Measurements from ENCODE around the gene HNRNPA3. TPM values are rescaled to one million over a fixed set of nuclear protein-coding genes. Genes with fewer than 3 reads are reported as not detected.

HNRNPA3 gene
- 97.7 and 164 TPM in 2 replicates for total RNA-seq (2016; rRNA removed; fragmentation: Illumina TruSeq; extraction: Trizol)
- total RNA-seq (2016; cell fraction: cytosol; rRNA removed; fragmentation: Illumina TruSeq; extraction: Trizol; ENCODE audit: low read depth): 14.2 and 15.3 TPM in 2 replicates
- 105 and 171 TPM in 2 replicates for total RNA-seq (2016; cell fraction: insoluble cytoplasmic fraction; rRNA removed; fragmentation: Illumina TruSeq; extraction: Trizol)
- total RNA-seq (2016; cell fraction: membrane; rRNA removed; fragmentation: Illumina TruSeq; extraction: Trizol): 84.7 and 87.9 TPM in 2 replicates
- total RNA-seq (2016; cell fraction: nucleus; rRNA removed; fragmentation: Illumina TruSeq; extraction: Trizol): 152 and 163 TPM in 2 replicates
- polyA plus RNA-seq (2011; rRNA removed): 52.3 and 73.3 TPM in 2 replicates
- polyA plus RNA-seq (2011; cell fraction: cytosol; rRNA removed): 28.9 and 35.7 TPM in 2 replicates
- 80.5 and 102 TPM in 2 replicates for polyA plus RNA-seq (2011; cell fraction: nucleus; rRNA removed)
- polyA plus RNA-seq (2012): 166 and 486 TPM in 2 replicates
- polyA plus RNA-seq (2016; cell fraction: cytosol; fragmentation: Illumina TruSeq; extraction: Trizol; ENCODE audit: low read depth): 36.5 and 45.0 TPM in 2 replicates
- polyA plus RNA-seq (2016; cell fraction: insoluble cytoplasmic fraction; fragmentation: Illumina TruSeq; extraction: Trizol; ENCODE audit: low read depth): 1,088 and 1,120 TPM in 2 replicates
- polyA plus RNA-seq (2016; cell fraction: membrane; fragmentation: Illumina TruSeq; extraction: Trizol; ENCODE audit: low read depth): 139 and 151 TPM in 2 replicates
- 525 and 575 TPM in 2 replicates for polyA plus RNA-seq (2016; cell fraction: nucleus; fragmentation: Illumina TruSeq; extraction: Trizol; ENCODE audit: insufficient read depth, low read depth)
- polyA minus RNA-seq (2011; rRNA and poly(A)+ RNA removed; ENCODE audit: low replicate concordance): 11.2 and 12.3 TPM in 2 replicates
- 34.8 and 38.9 TPM in 2 replicates for polyA minus RNA-seq (2011; cell fraction: cytosol; rRNA and poly(A)+ RNA removed)
- polyA minus RNA-seq (2011; cell fraction: nucleus; rRNA and poly(A)+ RNA removed): 205 and 222 TPM in 2 replicates
- percentile 100 among the genes with signal in this experiment for Bru-seq, nascent RNA
- percentile 100 among the genes with signal in this experiment for BruChase-seq, experiment 1, labeled RNA remaining after a 6-hour chase
- BruChase-seq, experiment 2, labeled RNA remaining after a 2-hour chase: percentile 100 among the genes with signal in this experiment
- long read RNA-seq, experiment 1, full-length matches to known transcripts: 13 of 70 reads
- long read RNA-seq, experiment 1, partial matches to known transcripts: 42 of 70 reads
- long read RNA-seq, experiment 1, other reads (novel, unspliced or antisense): 15 of 70 reads
- long read RNA-seq, experiment 2, full-length matches to known transcripts: 80 of 504 reads
- long read RNA-seq, experiment 2, partial matches to known transcripts: 226 of 504 reads
- long read RNA-seq, experiment 2, other reads (novel, unspliced or antisense): 198 of 504 reads

DNA sequence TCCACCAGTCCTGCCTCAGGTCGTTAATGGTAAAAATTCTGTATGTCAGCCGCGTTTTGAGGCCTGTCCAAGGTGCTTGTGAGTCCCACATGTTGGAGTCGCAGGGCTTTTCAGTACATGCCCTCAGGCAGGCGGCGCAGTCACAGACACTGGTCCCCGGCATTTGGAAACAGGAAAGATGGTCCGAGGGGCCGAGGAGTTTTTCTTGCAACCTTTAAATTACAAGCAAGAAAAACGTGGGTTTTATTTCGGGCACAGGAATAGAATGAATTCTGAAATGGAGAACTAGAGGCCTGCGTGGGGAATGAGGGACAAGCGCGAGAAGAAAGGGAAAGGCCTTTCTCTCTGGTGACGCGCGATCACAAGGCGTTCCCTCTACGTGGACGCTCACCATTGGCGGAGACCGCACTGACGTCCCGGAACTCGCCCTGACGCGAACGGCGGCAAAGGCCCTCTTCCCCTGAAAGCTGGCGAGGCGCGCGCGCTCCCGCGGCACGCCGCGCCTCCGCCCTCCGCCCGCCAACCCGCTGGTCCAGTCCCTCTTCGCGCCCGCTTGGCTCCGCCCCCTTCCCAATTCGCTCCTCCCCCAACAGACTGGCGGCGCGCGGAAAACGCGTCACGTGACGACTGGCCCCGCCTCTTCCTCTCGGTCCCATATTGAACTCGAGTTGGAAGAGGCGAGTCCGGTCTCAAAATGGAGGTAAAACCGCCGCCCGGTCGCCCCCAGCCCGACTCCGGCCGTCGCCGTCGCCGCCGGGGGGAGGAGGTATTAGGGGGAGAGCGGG, at the start of gene HNRNPA3:
Gene HNRNPA3 (plus strand): TSS at position 689 of the 785 bp plus-strand sequence. CDS start 6 bp downstream, at position 695.
- Histone ChIP-seq H3K9ac (ENCODE audit: insufficient read depth, low read depth, low read length) (peak within 1 kb of the TSS; percentile 99), H3K27ac (ENCODE audit: extremely low read length, insufficient read depth, low read length) (peak within 1 kb of the TSS; percentile 99), H4K20me1 (ENCODE audit: insufficient read depth, low read length) (peaks cover 40% of the 10 kb centered on the region), H3K4me2 (ENCODE audit: low read depth, low read length) (peak within 1 kb of the TSS; percentile 90), H3K9me3 (ENCODE audit: low read length) (no peaks in the 10 kb centered on the region), H3K4me1 (ENCODE audit: insufficient read depth, low read length) (peaks cover 52% of the 10 kb centered on the region), H3K4me3 (replicated peaks in 1 of 3; ENCODE audit: insufficient read depth in 1 of 3, low read depth in 2 of 3, low read length in 3 of 3) (peak within 1 kb of the TSS; percentile 85 to 86 (median 86)), H3K36me3 (replicated peaks in 1 of 2; ENCODE audit: control insufficient read depth in 1 of 2, insufficient read depth in 2 of 2, low read length in 2 of 2) (peaks cover 10 to 21% of the 10 kb centered on the region in 2 experiments), H3K27me3 (ENCODE audit: control insufficient read depth in 1 of 2, insufficient read depth in 2 of 2, low read length in 2 of 2) (no peaks in the 10 kb centered on the region; a peak in 1 of 5 replicates), H3K79me2 (ENCODE audit: insufficient read depth, low read length) (peaks cover 67% of the 10 kb centered on the region), H2AFZ (ENCODE audit: low read length) (no peak within 1 kb of the TSS)
- WGBS (ENCODE audit: low lambda C conversion rate): 1% methylated on average over 55 of the region's 74 CpGs
- ChIA-PET POLR2A (interaction anchor here (0.7 to 1.7 kb wide), 29 partner anchors 8 to 1025 kb away, joined by 3 to 61 read pairs (median 8); partner anchors contain the start of gene NFE2L2), CTCF (ENCODE audit: low intra/inter-chr PET ratio, low total read pairs) (no interaction called here)
- in situ Hi-C loops (cut with HindIII; ENCODE audit: extremely low pct_ligation_motif_present, low pct_unique_long_range_greater_than_20kb) (loop anchor here (5.0 kb wide), 2 partner anchors 45 to 50 kb away; partner anchors contain the start of gene NFE2L2), intact Hi-C loops (cut with micrococcal nuclease; ENCODE audit: unreplicated experiment) (loop anchor here (1.0 kb wide), 2 partner anchors 24 to 48 kb away; no protein-coding TSS in a partner anchor)
- no TSS peak for BruUV-seq (replicated peaks)
- ATAC-seq (peak; percentile 93), DNase-seq (ENCODE audit: low spot score) (peak; percentile 98), FAIRE-seq (peak; percentile 71)
- peak; percentile 67 for TF ChIP-seq ZNF574 (CRISPR knock-in tag; IDR thresholded peaks at IDR 0.05)
- 0 out of 2 replicates have a peak, but pooled peaks have one; percentile 51 for TF ChIP-seq CC2D1A (CRISPR knock-in tag; IDR thresholded peaks at IDR 0.05)
- TF ChIP-seq, protein P1, sequence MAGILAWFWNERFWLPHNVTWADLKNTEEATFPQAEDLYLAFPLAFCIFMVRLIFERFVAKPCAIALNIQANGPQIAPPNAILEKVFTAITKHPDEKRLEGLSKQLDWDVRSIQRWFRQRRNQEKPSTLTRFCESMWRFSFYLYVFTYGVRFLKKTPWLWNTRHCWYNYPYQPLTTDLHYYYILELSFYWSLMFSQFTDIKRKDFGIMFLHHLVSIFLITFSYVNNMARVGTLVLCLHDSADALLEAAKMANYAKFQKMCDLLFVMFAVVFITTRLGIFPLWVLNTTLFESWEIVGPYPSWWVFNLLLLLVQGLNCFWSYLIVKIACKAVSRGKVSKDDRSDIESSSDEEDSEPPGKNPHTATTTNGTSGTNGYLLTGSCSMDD (CRISPR knock-in tag; IDR thresholded peaks at IDR 0.05): no peak
- peak; percentile 23 for TF ChIP-seq MED8 (CRISPR knock-in tag; IDR thresholded peaks at IDR 0.05; ENCODE audit: insufficient replicate concordance)
- peak; percentile 70 for TF ChIP-seq IRF2 (CRISPR knock-in tag; IDR thresholded peaks at IDR 0.05)
- no peak; the same call in 1 of the 2 replicates for TF ChIP-seq TMF1 (CRISPR knock-in tag; IDR thresholded peaks at IDR 0.05; ENCODE audit: low read depth)
- peak; percentile 75 for TF ChIP-seq CCDC6 (CRISPR knock-in tag; IDR thresholded peaks at IDR 0.05)
- TF ChIP-seq SSRP1 (CRISPR knock-in tag; IDR thresholded peaks at IDR 0.05): no peak
- TF ChIP-seq KLF11 (CRISPR knock-in tag; IDR thresholded peaks at IDR 0.05): no peak
- TF ChIP-seq PAF1 (CRISPR knock-in tag; IDR thresholded peaks at IDR 0.05): no peak
- TF ChIP-seq, protein P2, sequence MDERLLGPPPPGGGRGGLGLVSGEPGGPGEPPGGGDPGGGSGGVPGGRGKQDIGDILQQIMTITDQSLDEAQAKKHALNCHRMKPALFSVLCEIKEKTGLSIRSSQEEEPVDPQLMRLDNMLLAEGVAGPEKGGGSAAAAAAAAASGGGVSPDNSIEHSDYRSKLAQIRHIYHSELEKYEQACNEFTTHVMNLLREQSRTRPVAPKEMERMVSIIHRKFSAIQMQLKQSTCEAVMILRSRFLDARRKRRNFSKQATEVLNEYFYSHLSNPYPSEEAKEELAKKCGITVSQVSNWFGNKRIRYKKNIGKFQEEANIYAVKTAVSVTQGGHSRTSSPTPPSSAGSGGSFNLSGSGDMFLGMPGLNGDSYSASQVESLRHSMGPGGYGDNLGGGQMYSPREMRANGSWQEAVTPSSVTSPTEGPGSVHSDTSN (CRISPR knock-in tag; IDR thresholded peaks at IDR 0.05): no peak
- peak; percentile 66 for TF ChIP-seq NFKB2 (CRISPR knock-in tag; IDR thresholded peaks at IDR 0.05; ENCODE audit: borderline replicate concordance)
- no peak; the same call in 1 of the 2 replicates for TF ChIP-seq STAT5B (CRISPR knock-in tag; IDR thresholded peaks at IDR 0.05)
- TF ChIP-seq ELF3 (CRISPR knock-in tag; IDR thresholded peaks at IDR 0.05): peak; percentile 74

Data from HepG2 (cell line).